ENCODE measurements around the gene INSYN2B.

The INSYN2B gene

GRCh38 chr5:169939731-169940130 lies 40.6 kb downstream of the INSYN2B start:
- DNase-seq (ENCODE audit: low read depth): no peak
- no peak overlapping the region for H3K4me3 ChIP-seq (ENCODE audit: low read depth, low read length)
- TF ChIP-seq CTCF (conservative IDR thresholded peaks at IDR 0.05; ENCODE audit: low read depth, low read length): no peak

- no peak for TF ChIP-seq CTCF (conservative IDR thresholded peaks at IDR 0.05; ENCODE audit: low read depth, low read length)
- no peak overlapping the region for H3K4me3 ChIP-seq (ENCODE audit: low read depth, low read length)
- DNase-seq (ENCODE audit: low read depth): no peak
These were observed 41.9 kb downstream of the INSYN2B start for GRCh38 chr5:169938439-169938838.

- no peak overlapping the region for H3K4me3 ChIP-seq (ENCODE audit: low read depth, low read length)
- no peak for DNase-seq (ENCODE audit: low read depth)
- TF ChIP-seq CTCF (conservative IDR thresholded peaks at IDR 0.05; ENCODE audit: low read depth, low read length): no peak
These were observed 44.5 kb downstream of the INSYN2B start for GRCh38 chr5:169935762-169936161.

- DNase-seq (ENCODE audit: low read depth): peak; percentile 36
These were observed 45.3 kb downstream of the INSYN2B start for GRCh38 chr5:169934990-169935389.

GRCh38 chr5:169933616-169934015 lies 46.7 kb downstream of the INSYN2B start:
- no peak for DNase-seq (ENCODE audit: low read depth)
- no peak overlapping the region for H3K4me3 ChIP-seq (ENCODE audit: low read depth, low read length)
- no peak for TF ChIP-seq CTCF (conservative IDR thresholded peaks at IDR 0.05; ENCODE audit: low read depth, low read length)

More at GRCh38 chr5:169934990-169935389, 45.3 kb downstream of the INSYN2B start:
- no peak overlapping the region for H3K4me3 ChIP-seq (ENCODE audit: low read depth, low read length)
- TF ChIP-seq CTCF (conservative IDR thresholded peaks at IDR 0.05; ENCODE audit: low read depth, low read length): no peak

- H3K4me3 ChIP-seq (ENCODE audit: low read depth, low read length): no peak overlapping the region
- no peak for TF ChIP-seq CTCF (conservative IDR thresholded peaks at IDR 0.05; ENCODE audit: low read depth, low read length)
- no peak for DNase-seq (ENCODE audit: low read depth)
These were observed 47.2 kb downstream of the INSYN2B start for GRCh38 chr5:169933127-169933526.

GRCh38 chr5:169923988-169924387 lies 56.3 kb downstream of the INSYN2B start:
- no peak for TF ChIP-seq CTCF (conservative IDR thresholded peaks at IDR 0.05; ENCODE audit: low read depth, low read length)
- no peak for DNase-seq (ENCODE audit: low read depth)

More at GRCh38 chr5:169923988-169924387, 56.3 kb downstream of the INSYN2B start:
- H3K4me3 ChIP-seq (ENCODE audit: low read depth, low read length): no peak overlapping the region

Data from choroid plexus epithelial cell (primary cell).